AG10803 (cell line): ENCODE measurements around the gene ELOVL7.
A peak's percentile ranks its signal among the peaks of the same experiment; 100 is the strongest.

Source experiments
- DNase-seq: peaks from one replicate; pipeline ENCODE4 v3.0.0; 2010; ENCODE audit warnings: low read depth
- H3K4me3 ChIP-seq: 2 replicates; pipeline ENCODE4 v1.5.1; 2011; ENCODE audit warnings: mild to moderate bottlenecking, low read length, control low read depth
- CTCF ChIP-seq: conservative IDR thresholded peaks from 2 replicates; pipeline ENCODE4 v1.5.1; 2011; ENCODE audit warnings: mild to moderate bottlenecking, low read length, control low read depth, inconsistent platforms

The ELOVL7 gene

GRCh38 chr5:60843936-60844905 is at the start of gene ELOVL7:
Gene ELOVL7 (minus strand): TSS chr5:60844269. CDS start chr5:60787397, 56,872 bp downstream.
- H3K4me3 ChIP-seq: peak within 1 kb of the TSS; percentile 52
- no peak for TF ChIP-seq CTCF
- DNase-seq: no peak

GRCh38 chr5:60893521-60893920 is 49.5 kb upstream of the ELOVL7 start:
- no peak for DNase-seq
- no peak for TF ChIP-seq CTCF
- no peak overlapping the region for H3K4me3 ChIP-seq

- no peak for TF ChIP-seq CTCF
- no peak for DNase-seq
Observed at GRCh38 chr5:60891667-60892066, 47.6 kb upstream of the ELOVL7 start.

GRCh38 chr5:60888359-60889061 is 44.4 kb upstream of the ELOVL7 start:
- TF ChIP-seq CTCF: no peak
- no peak overlapping the region for H3K4me3 ChIP-seq
- no peak for DNase-seq

More at GRCh38 chr5:60891667-60892066, 47.6 kb upstream of the ELOVL7 start:
- H3K4me3 ChIP-seq: no peak overlapping the region

- no peak for DNase-seq
- TF ChIP-seq CTCF: no peak
- H3K4me3 ChIP-seq: no peak overlapping the region
Observed at GRCh38 chr5:60887746-60888145, 43.7 kb upstream of the ELOVL7 start.

GRCh38 chr5:60887096-60887495 is 43.0 kb upstream of the ELOVL7 start:
- TF ChIP-seq CTCF: no peak
- no peak overlapping the region for H3K4me3 ChIP-seq
- DNase-seq: no peak
